Thyroid gland (tissue), 4 donors: ENCODE data around the gene POLDIP2.

Source experiments
- CTCF ChIP-seq, 6 experiments: fragments of 200-600 bp in 3 of 6; fragments of 450-650 bp in 3 of 6; sonication (generic) in 3 of 6; IDR thresholded peaks; one replicate each; pipeline ENCODE4 v1.5.1; 2016 to 2019; ENCODE audit warnings: antibody characterized with exemption in 6 of 6, mild to moderate bottlenecking in 2 of 6, inconsistent platforms in 1 of 6, moderate library complexity in 1 of 6
- POLR2A ChIP-seq, 2 donors: fragments of 450-650 bp; IDR thresholded peaks; one replicate each; pipeline ENCODE4 v1.6.1; 2017; ENCODE audit warnings: antibody characterized with exemption in 2 of 2, mild to moderate bottlenecking in 2 of 2, moderate library complexity in 1 of 2

- TF ChIP-seq CTCF (IDR thresholded peaks at IDR 0.05) (no peak), POLR2A (IDR thresholded peaks at IDR 0.05) (no peak)
Observed at GRCh38 chr17:28397687-28398279, 40.5 kb upstream of the POLDIP2 start.
